CD14-positive monocyte (primary cell): ENCODE data around the gene CAMSAP3. TPM values are rescaled to one million over a fixed set of nuclear protein-coding genes. Genes with fewer than 3 reads are reported as not detected.
A peak's percentile ranks its signal among the peaks of the same experiment; 100 is the strongest.

Source experiments
- DNase-seq, 3 donors: peaks; one replicate each; pipeline ENCODE4 v3.0.0-alpha.2; 2011 to 2022
- H2AFZ ChIP-seq: 2 replicates; pipeline ENCODE4 v1.6.0; 2012; ENCODE audit warnings: mild to moderate bottlenecking, low read depth, low read length, inconsistent platforms; ENCODE audit not compliant: insufficient read depth, poor library complexity, severe bottlenecking
- H3K27ac ChIP-seq, 2 donors: 1 replicate in 1 of 2; 2 replicates in 1 of 2; pipeline ENCODE4 v1.5.1; 2012 to 2013; ENCODE audit warnings: low read length in 2 of 2, control low read depth in 1 of 2, inconsistent platforms in 1 of 2, low read depth in 1 of 2, mild to moderate bottlenecking in 1 of 2
- H3K27me3 ChIP-seq, 2 donors: one replicate each; pipeline versions ENCODE4 v1.6.0 to v1.6.1; 2011 to 2013; ENCODE audit warnings: low read length in 2 of 2; ENCODE audit not compliant: control insufficient read depth in 2 of 2, insufficient read depth in 2 of 2
- H3K36me3 ChIP-seq, 2 donors: replicated peaks in 1 of 2; 1 replicate in 1 of 2; 2 replicates in 1 of 2; pipeline versions ENCODE4 v1.5.1 to v1.6.1; 2012 to 2013; ENCODE audit warnings: low read length in 2 of 2, control low read depth in 1 of 2, inconsistent platforms in 1 of 2, mild to moderate bottlenecking in 1 of 2; ENCODE audit not compliant: insufficient read depth in 2 of 2, control insufficient read depth in 1 of 2
- H3K4me1 ChIP-seq, 2 donors: 1 replicate in 1 of 2; 2 replicates in 1 of 2; pipeline versions ENCODE4 v1.5.1 to v1.6.1; 2012 to 2013; ENCODE audit warnings: low read length in 2 of 2, control low read depth in 1 of 2, inconsistent platforms in 1 of 2, mild to moderate bottlenecking in 1 of 2, moderate library complexity in 1 of 2; ENCODE audit not compliant: insufficient read depth in 2 of 2, control insufficient read depth in 1 of 2
- H3K4me2 ChIP-seq: replicated peaks from 2 replicates; pipeline ENCODE3; 2012; ENCODE audit warnings: low read length, moderate library complexity, mild to moderate bottlenecking; ENCODE audit not compliant: poor library complexity, severe bottlenecking; ENCODE audit errors: extremely low read depth
- H3K4me3 ChIP-seq, 3 experiments: fragments of 200-600 bp in 1 of 3; sonication (generic) in 1 of 3; replicated peaks in 1 of 3; 1 replicate in 2 of 3; 2 replicates in 1 of 3; pipeline ENCODE4 v1.5.1; 2011 to 2013; ENCODE audit warnings: low read length in 3 of 3, mild to moderate bottlenecking in 3 of 3, control low read depth in 2 of 3, low read depth in 2 of 3, inconsistent platforms in 1 of 3, moderate library complexity in 1 of 3
- H3K79me2 ChIP-seq: 2 replicates; pipeline ENCODE4 v1.6.0; 2012; ENCODE audit warnings: mild to moderate bottlenecking, control low read depth, inconsistent platforms, low read length, moderate library complexity; ENCODE audit not compliant: insufficient read depth
- H3K9ac ChIP-seq: 2 replicates; pipeline ENCODE4 v1.6.0; 2017; ENCODE audit warnings: low read length, mild to moderate bottlenecking; ENCODE audit not compliant: insufficient read depth, poor library complexity, severe bottlenecking
- H3K9me3 ChIP-seq, 2 donors: replicated peaks in 1 of 2; 1 replicate in 1 of 2; 2 replicates in 1 of 2; pipeline versions ENCODE4 v1.5.1 to v1.6.1; 2012 to 2013; ENCODE audit warnings: low read length in 2 of 2, control low read depth in 1 of 2; ENCODE audit not compliant: control insufficient read depth in 1 of 2, insufficient read depth in 1 of 2
- H4K20me1 ChIP-seq: 2 replicates; pipeline ENCODE4 v1.6.0; 2012; ENCODE audit warnings: mild to moderate bottlenecking, low read length, control low read depth, moderate library complexity; ENCODE audit not compliant: insufficient read depth
- H3K27ac Mint-ChIP-seq, 7 donors: one replicate each; pipeline ENCODE4 v1.8.0; 2020; ENCODE audit warnings: mild to moderate bottlenecking in 7 of 7, mixed read lengths in 7 of 7, moderate library complexity in 6 of 7, inconsistent platforms in 2 of 7
- H3K27me3 Mint-ChIP-seq, 3 donors: one replicate each; pipeline ENCODE4 v1.8.0; 2021 to 2022; ENCODE audit warnings: low read depth in 3 of 3, mild to moderate bottlenecking in 3 of 3, mixed read lengths in 3 of 3, moderate library complexity in 3 of 3, inconsistent platforms in 1 of 3
- H3K36me3 Mint-ChIP-seq, 2 donors: one replicate each; pipeline ENCODE4 v1.8.0; 2020; ENCODE audit warnings: mixed read lengths in 2 of 2, inconsistent platforms in 1 of 2, mild to moderate bottlenecking in 1 of 2
- H3K4me1 Mint-ChIP-seq: one replicate; pipeline ENCODE4 v1.8.0; 2020; ENCODE audit warnings: mild to moderate bottlenecking, mixed read lengths
- H3K4me3 Mint-ChIP-seq, 2 donors: one replicate each; pipeline ENCODE4 v1.8.0; 2020; ENCODE audit warnings: mild to moderate bottlenecking in 2 of 2, mixed read lengths in 2 of 2, moderate library complexity in 1 of 2
- H3K9me3 Mint-ChIP-seq, 7 donors: one replicate each; pipeline ENCODE4 v1.8.0; 2020 to 2022; ENCODE audit warnings: mixed read lengths in 7 of 7, mild to moderate bottlenecking in 6 of 7, moderate library complexity in 6 of 7, inconsistent platforms in 2 of 7
- WGBS: methylation state at CpG from one replicate; pipeline ENCODE4 v1.1.5; 2013; ENCODE audit warnings: missing lambda C conversion rate; ENCODE audit not compliant: insufficient coverage; 5-methylcytosine and 5-hydroxymethylcytosine counted together
- intact Hi-C, 2 donors: fragments of 100-400 bp; cut with micrococcal nuclease; formaldehyde crosslinking; loops; one replicate each; pipeline versions ENCODE4 v1.15.0 to v1.15.1; 2023
- polyA plus RNA-seq, 3 donors: library from polyadenylated mRNA; depleted of rRNA in 1 of 3; unstranded in 2 of 3; stranded (reverse) in 1 of 3; fragments of 300-500 nt in 2 of 3; fragments of >200 nt in 1 of 3; fragmentation: Illumina TruSeq in 2 of 3; gene quantifications; 1 replicate in 2 of 3; 2 replicates in 1 of 3; pipeline ENCODE4 v1.2.3, GENCODE V29; 2012 to 2021
- TF ChIP-seq, protein P1 (sequence below): fragments of 200-600 bp; IDR thresholded peaks from one replicate; pipeline ENCODE4 v1.8.0; 2022; ENCODE audit warnings: antibody characterized with exemption, mild to moderate bottlenecking

The CAMSAP3 gene
- polyA plus RNA-seq, 3 donors = 0.05 TPM; not detected in 2

DNA sequence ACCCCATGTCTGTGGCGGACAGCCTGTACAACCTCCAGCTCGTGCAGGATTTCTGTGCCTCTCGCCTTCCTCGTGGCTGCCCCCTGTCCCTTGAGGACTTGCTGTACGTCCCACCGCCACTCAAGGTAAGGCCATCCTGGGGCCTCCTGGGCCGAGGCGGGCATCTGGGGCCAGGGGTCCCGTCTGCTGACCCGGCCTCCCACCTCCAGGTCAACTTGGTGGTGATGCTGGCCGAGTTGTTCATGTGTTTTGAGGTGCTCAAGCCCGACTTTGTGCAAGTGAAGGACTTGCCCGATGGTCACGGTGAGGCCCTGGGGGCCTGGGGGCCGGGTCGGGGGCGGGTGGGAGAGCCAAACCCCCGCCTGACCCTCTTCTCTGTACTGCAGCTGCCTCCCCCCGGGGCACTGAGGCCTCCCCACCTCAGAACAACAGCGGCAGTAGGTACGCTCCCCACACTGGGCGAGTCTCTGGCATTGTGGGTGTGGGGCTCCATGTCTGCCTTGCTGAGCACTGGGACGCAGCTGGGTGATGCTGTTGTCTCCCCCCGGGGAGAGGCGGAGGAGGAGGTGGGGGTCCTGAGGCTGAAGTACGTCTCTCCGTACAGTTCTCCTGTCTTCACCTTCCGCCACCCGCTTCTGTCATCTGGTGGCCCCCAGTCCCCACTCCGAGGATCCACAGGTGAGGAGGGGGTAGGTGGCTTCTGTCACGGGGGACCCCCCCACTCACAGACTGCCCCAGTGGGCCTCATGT is 15.0 kb downstream of the CAMSAP3 start:
- TF ChIP-seq, protein P1, sequence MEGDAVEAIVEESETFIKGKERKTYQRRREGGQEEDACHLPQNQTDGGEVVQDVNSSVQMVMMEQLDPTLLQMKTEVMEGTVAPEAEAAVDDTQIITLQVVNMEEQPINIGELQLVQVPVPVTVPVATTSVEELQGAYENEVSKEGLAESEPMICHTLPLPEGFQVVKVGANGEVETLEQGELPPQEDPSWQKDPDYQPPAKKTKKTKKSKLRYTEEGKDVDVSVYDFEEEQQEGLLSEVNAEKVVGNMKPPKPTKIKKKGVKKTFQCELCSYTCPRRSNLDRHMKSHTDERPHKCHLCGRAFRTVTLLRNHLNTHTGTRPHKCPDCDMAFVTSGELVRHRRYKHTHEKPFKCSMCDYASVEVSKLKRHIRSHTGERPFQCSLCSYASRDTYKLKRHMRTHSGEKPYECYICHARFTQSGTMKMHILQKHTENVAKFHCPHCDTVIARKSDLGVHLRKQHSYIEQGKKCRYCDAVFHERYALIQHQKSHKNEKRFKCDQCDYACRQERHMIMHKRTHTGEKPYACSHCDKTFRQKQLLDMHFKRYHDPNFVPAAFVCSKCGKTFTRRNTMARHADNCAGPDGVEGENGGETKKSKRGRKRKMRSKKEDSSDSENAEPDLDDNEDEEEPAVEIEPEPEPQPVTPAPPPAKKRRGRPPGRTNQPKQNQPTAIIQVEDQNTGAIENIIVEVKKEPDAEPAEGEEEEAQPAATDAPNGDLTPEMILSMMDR = no peak
- Histone ChIP-seq H4K20me1 (no peaks in the 10 kb centered on the region), H3K4me2 (no peak overlapping the region), H3K79me2 (no peaks in the 10 kb centered on the region), H2AFZ (no peak overlapping the region), H3K27me3 (no peaks in the 10 kb centered on the region), H3K9me3 (peaks cover 0 to 2% of the 10 kb centered on the region in 2 donors), H3K4me1 (no peaks in the 10 kb centered on the region), H3K9ac (no peak overlapping the region), H3K36me3 (no peaks in the 10 kb centered on the region), H3K4me3 (no peak overlapping the region), H3K27ac (no peak overlapping the region)
- intact Hi-C loops = no loop called here
- H3K4me1 Mint-ChIP-seq = no peaks in the 10 kb centered on the region
- WGBS = 95% methylated on average over 12 of the region's 31 CpGs
- H3K4me3 Mint-ChIP-seq = no peak overlapping the region
- H3K27me3 Mint-ChIP-seq = peaks cover 0 to 4% (median 0%) of the 10 kb centered on the region in 3 donors
- peak overlapping the region in 1 of 7 donors; percentile 41 for H3K27ac Mint-ChIP-seq
- H3K9me3 Mint-ChIP-seq = peaks cover 0 to 3% (median 2%) of the 10 kb centered on the region in 7 donors
- DNase-seq = no peak
- H3K36me3 Mint-ChIP-seq = no peaks in the 10 kb centered on the region

DNA sequence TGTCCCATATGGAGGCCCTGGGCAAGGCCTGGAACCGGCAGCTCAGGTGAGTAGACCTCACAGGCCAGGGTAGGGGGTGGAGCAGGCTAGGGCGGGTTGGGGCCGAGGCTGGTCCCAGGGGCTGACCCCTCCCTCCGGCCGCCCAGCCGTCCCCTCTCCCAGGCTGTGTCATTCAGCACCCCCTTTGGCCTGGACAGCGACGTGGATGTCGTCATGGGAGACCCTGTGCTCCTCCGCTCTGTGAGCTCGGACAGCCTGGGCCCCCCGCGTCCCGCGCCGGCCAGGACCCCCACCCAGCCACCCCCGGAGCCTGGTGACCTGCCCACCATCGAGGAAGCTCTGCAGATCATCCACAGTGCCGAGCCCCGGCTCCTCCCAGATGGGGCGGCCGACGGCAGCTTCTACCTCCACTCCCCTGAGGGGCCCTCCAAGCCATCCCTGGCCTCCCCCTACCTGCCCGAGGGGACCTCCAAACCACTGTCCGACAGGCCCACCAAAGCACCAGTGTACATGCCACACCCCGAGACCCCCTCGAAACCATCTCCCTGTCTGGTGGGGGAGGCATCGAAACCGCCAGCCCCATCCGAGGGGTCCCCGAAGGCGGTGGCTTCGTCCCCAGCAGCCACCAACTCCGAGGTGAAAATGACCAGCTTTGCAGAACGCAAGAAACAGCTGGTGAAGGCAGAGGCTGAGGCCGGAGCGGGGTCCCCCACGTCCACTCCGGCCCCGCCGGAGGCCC is 16.0 kb downstream of the CAMSAP3 start:
- no peak overlapping the region for H3K9ac ChIP-seq
- no peak overlapping the region for H3K4me2 ChIP-seq
- no peaks in the 10 kb centered on the region for H3K36me3 Mint-ChIP-seq
- no peak overlapping the region for H2AFZ ChIP-seq
- DNase-seq = no peak
- no peaks in the 10 kb centered on the region for H3K4me1 ChIP-seq
- no peaks in the 10 kb centered on the region for H3K36me3 ChIP-seq
- H4K20me1 ChIP-seq = no peaks in the 10 kb centered on the region
- no peak overlapping the region for H3K27ac ChIP-seq
- no peaks in the 10 kb centered on the region for H3K4me1 Mint-ChIP-seq
- no peak overlapping the region for H3K27ac Mint-ChIP-seq
- peaks cover 0 to 4% (median 0%) of the 10 kb centered on the region in 3 donors for H3K27me3 Mint-ChIP-seq
- intact Hi-C loops = no loop called here
- no peaks in the 10 kb centered on the region for H3K9me3 ChIP-seq
- TF ChIP-seq, protein P1 = no peak
- no peak overlapping the region for H3K4me3 Mint-ChIP-seq
- peaks cover 0 to 2% (median 0%) of the 10 kb centered on the region in 7 donors for H3K9me3 Mint-ChIP-seq
- no peak overlapping the region for H3K4me3 ChIP-seq
- WGBS = 95% methylated on average over 40 of the region's 41 CpGs
- H3K27me3 ChIP-seq = no peaks in the 10 kb centered on the region
- H3K79me2 ChIP-seq = no peaks in the 10 kb centered on the region
